Mesenchymal stem cell (in vitro differentiated cells and primary cell): ENCODE data around the gene TNFRSF6B.

Source experiments
- DNase-seq: peaks from one replicate; pipeline ENCODE4 v3.0.0-alpha.2; 2013
- H2AFZ ChIP-seq: one replicate; pipeline ENCODE4 v1.6.1; 2013; ENCODE audit warnings: low read depth, mild to moderate bottlenecking, control low read depth, inconsistent platforms, low read length, moderate library complexity
- H2AK5ac ChIP-seq: 2 replicates; pipeline ENCODE4 v1.6.1; 2013; ENCODE audit warnings: low read length, moderate library complexity, mild to moderate bottlenecking, inconsistent platforms; ENCODE audit not compliant: severe bottlenecking
- H2BK120ac ChIP-seq: one replicate; pipeline ENCODE4 v1.6.1; 2013; ENCODE audit warnings: low read depth, mild to moderate bottlenecking, inconsistent platforms, low read length, moderate library complexity
- H2BK12ac ChIP-seq, 2 experiments: one replicate each; pipeline ENCODE4 v1.6.1; 2013; ENCODE audit warnings: inconsistent platforms in 2 of 2, low read length in 2 of 2, mild to moderate bottlenecking in 2 of 2, moderate library complexity in 2 of 2, control low read depth in 1 of 2
- H2BK15ac ChIP-seq: one replicate; pipeline ENCODE4 v1.6.1; 2013; ENCODE audit warnings: mild to moderate bottlenecking, low read depth, inconsistent platforms; ENCODE audit not compliant: poor library complexity, severe bottlenecking
- H2BK5ac ChIP-seq: 2 replicates; pipeline ENCODE4 v1.6.1; 2013; ENCODE audit warnings: low read depth, mild to moderate bottlenecking, low read length, control low read depth, inconsistent platforms; ENCODE audit not compliant: poor library complexity, severe bottlenecking
- H3K14ac ChIP-seq, 2 experiments: one replicate each; pipeline ENCODE4 v1.6.1; 2013; ENCODE audit warnings: inconsistent platforms in 2 of 2, low read length in 2 of 2, control low read depth in 1 of 2, mild to moderate bottlenecking in 1 of 2, moderate library complexity in 1 of 2
- H3K18ac ChIP-seq, 2 experiments: one replicate each; pipeline ENCODE4 v1.6.1; 2013; ENCODE audit warnings: inconsistent platforms in 2 of 2, low read length in 2 of 2, control low read depth in 1 of 2, low read depth in 1 of 2, mild to moderate bottlenecking in 1 of 2
- H3K23ac ChIP-seq, 2 experiments: one replicate each; pipeline ENCODE4 v1.6.1; 2013; ENCODE audit warnings: inconsistent platforms in 2 of 2, low read length in 2 of 2, mild to moderate bottlenecking in 2 of 2, moderate library complexity in 2 of 2, control low read depth in 1 of 2
- H3K27ac ChIP-seq: 2 replicates; pipeline ENCODE4 v1.5.1; 2013; ENCODE audit warnings: mild to moderate bottlenecking, moderate library complexity, low read length, control low read depth, inconsistent platforms; ENCODE audit not compliant: poor library complexity, severe bottlenecking
- H3K27me3 ChIP-seq, 2 experiments: 2 replicates each; pipeline versions ENCODE4 v1.6.1 to v1.7.0; 2013; ENCODE audit warnings: low read length in 2 of 2, mild to moderate bottlenecking in 2 of 2, moderate library complexity in 2 of 2, control low read depth in 1 of 2, inconsistent platforms in 1 of 2; ENCODE audit not compliant: control insufficient read depth in 1 of 2, insufficient read depth in 1 of 2
- H3K36me3 ChIP-seq, 2 experiments: 2 replicates each; pipeline versions ENCODE4 v1.6.1 to v1.7.0; 2013; ENCODE audit warnings: low read length in 2 of 2, control low read depth in 1 of 2, inconsistent platforms in 1 of 2, low read depth in 1 of 2, mild to moderate bottlenecking in 1 of 2; ENCODE audit not compliant: insufficient read depth in 2 of 2, control insufficient read depth in 1 of 2
- H3K4ac ChIP-seq, 2 experiments: one replicate each; pipeline ENCODE4 v1.6.1; 2013; ENCODE audit warnings: inconsistent platforms in 2 of 2, low read length in 2 of 2, mild to moderate bottlenecking in 2 of 2, moderate library complexity in 2 of 2, control low read depth in 1 of 2, low read depth in 1 of 2
- H3K4me1 ChIP-seq: 2 replicates; pipeline ENCODE4 v1.6.1; 2013; ENCODE audit warnings: low read depth, low read length, control low read depth; ENCODE audit not compliant: control insufficient read depth, insufficient read depth
- H3K4me2 ChIP-seq: 2 replicates; pipeline ENCODE4 v1.6.1; 2013; ENCODE audit warnings: low read length, mild to moderate bottlenecking, inconsistent platforms; ENCODE audit not compliant: poor library complexity, severe bottlenecking
- H3K4me3 ChIP-seq, 2 experiments: 2 replicates each; pipeline versions ENCODE4 v1.5.1 to v1.7.0; 2013; ENCODE audit warnings: low read length in 2 of 2, mild to moderate bottlenecking in 2 of 2, control low read depth in 1 of 2, low read depth in 1 of 2; ENCODE audit not compliant: insufficient read depth in 1 of 2
- H3K79me1 ChIP-seq: replicated peaks from 2 replicates; pipeline ENCODE4 v1.6.1; 2013; ENCODE audit warnings: mild to moderate bottlenecking, control low read depth, low read length, inconsistent platforms; ENCODE audit not compliant: poor library complexity, severe bottlenecking
- H3K9ac ChIP-seq: 2 replicates; pipeline ENCODE4 v1.7.0; 2013; ENCODE audit warnings: mild to moderate bottlenecking, low read length, moderate library complexity
- H3K9me3 ChIP-seq: 2 replicates; pipeline ENCODE4 v1.7.0; 2013; ENCODE audit warnings: mild to moderate bottlenecking, low read length; ENCODE audit not compliant: control insufficient read depth
- H4K8ac ChIP-seq: one replicate; pipeline ENCODE4 v1.6.1; 2013; ENCODE audit warnings: inconsistent platforms, mild to moderate bottlenecking, low read length, moderate library complexity
- H4K91ac ChIP-seq: one replicate; pipeline ENCODE4 v1.6.1; 2013; ENCODE audit warnings: mild to moderate bottlenecking, low read length, inconsistent platforms
- WGBS: methylation state at CpG from one replicate; pipeline ENCODE4 v1.1.7; 2013; ENCODE audit warnings: mixed read lengths; 5-methylcytosine and 5-hydroxymethylcytosine counted together

TNFRSF6B gene

GRCh38 chr20:63653974-63654668 lies 42.3 kb upstream of the TNFRSF6B start:
- Histone ChIP-seq H2BK12ac (peak overlapping the region in 1 of 2 experiments; percentile 88), H3K4me2 (no peak overlapping the region), H3K27ac (no peak overlapping the region), H2BK15ac (no peak overlapping the region), H3K79me1 (no peaks in the 10 kb centered on the region), H2AK5ac (no peak overlapping the region), H4K8ac (no peak overlapping the region), H3K14ac (peak overlapping the region in 1 of 2 experiments; percentile 7), H3K4me1 (peaks cover 37% of the 10 kb centered on the region), H3K4ac (peak overlapping the region in 1 of 2 experiments; percentile 72), H4K91ac (no peak overlapping the region), H3K23ac (peak overlapping the region in 1 of 2 experiments; percentile 61), H3K36me3 (no peaks in the 10 kb centered on the region), H3K9me3 (no peaks in the 10 kb centered on the region), H2BK5ac (no peak overlapping the region), H3K27me3 (peaks cover 0 to 19% of the 10 kb centered on the region in 2 experiments), H2AFZ (no peak overlapping the region), H3K9ac (no peak overlapping the region), H3K18ac (peak overlapping the region in 1 of 2 experiments; percentile 95), H3K4me3 (no peak overlapping the region), H2BK120ac (no peak overlapping the region)
- 63% methylated on average over 13 of the region's 15 CpGs for WGBS
- no peak for DNase-seq

- no peak for DNase-seq
- no peak overlapping the region for H2BK5ac ChIP-seq
- H3K4me3 ChIP-seq = no peak overlapping the region
- H4K8ac ChIP-seq = no peak overlapping the region
- no peak overlapping the region for H4K91ac ChIP-seq
- no peaks in the 10 kb centered on the region for H3K9me3 ChIP-seq
- peaks cover 5% of the 10 kb centered on the region for H3K79me1 ChIP-seq
- 91% methylated on average over 4 of the region's 4 CpGs for WGBS
- no peak overlapping the region for H3K4ac ChIP-seq
- no peak overlapping the region for H2AFZ ChIP-seq
- H3K27me3 ChIP-seq = peaks cover 0 to 19% of the 10 kb centered on the region in 2 experiments
- no peak overlapping the region for H3K4me2 ChIP-seq
- no peak overlapping the region for H3K18ac ChIP-seq
- no peak overlapping the region for H3K23ac ChIP-seq
- H3K9ac ChIP-seq = no peak overlapping the region
- no peak overlapping the region for H2AK5ac ChIP-seq
- H3K14ac ChIP-seq = no peak overlapping the region
- no peak overlapping the region for H2BK12ac ChIP-seq
- peaks cover 41% of the 10 kb centered on the region for H3K4me1 ChIP-seq
- H2BK120ac ChIP-seq = no peak overlapping the region
- no peak overlapping the region for H2BK15ac ChIP-seq
- H3K27ac ChIP-seq = no peak overlapping the region
- peaks cover 0 to under 1% of the 10 kb centered on the region in 2 experiments for H3K36me3 ChIP-seq
These were observed 41.2 kb upstream of the TNFRSF6B start for GRCh38 chr20:63655249-63655648.

GRCh38 chr20:63656451-63656850 lies 40.0 kb upstream of the TNFRSF6B start:
- no peak overlapping the region for H3K4me3 ChIP-seq
- H3K14ac ChIP-seq = no peak overlapping the region
- H3K9me3 ChIP-seq = no peaks in the 10 kb centered on the region
- no peak overlapping the region for H2AFZ ChIP-seq
- H3K79me1 ChIP-seq = peaks cover 14% of the 10 kb centered on the region
- H3K4me1 ChIP-seq = peaks cover 38% of the 10 kb centered on the region
- peaks cover 10 to 13% of the 10 kb centered on the region in 2 experiments for H3K36me3 ChIP-seq
- no peak overlapping the region for H3K9ac ChIP-seq
- H3K27ac ChIP-seq = no peak overlapping the region
- no peak overlapping the region for H2BK5ac ChIP-seq
- no peak overlapping the region for H3K23ac ChIP-seq
- H4K8ac ChIP-seq = no peak overlapping the region
- no peak overlapping the region for H2BK120ac ChIP-seq
- H2BK15ac ChIP-seq = no peak overlapping the region
- peaks cover 0 to 15% of the 10 kb centered on the region in 2 experiments for H3K27me3 ChIP-seq
- H3K4ac ChIP-seq = no peak overlapping the region
- no peak overlapping the region for H2AK5ac ChIP-seq
- H2BK12ac ChIP-seq = no peak overlapping the region
- no peak overlapping the region for H4K91ac ChIP-seq
- 90% methylated on average over 3 of the region's 3 CpGs for WGBS
- DNase-seq = no peak
- H3K4me2 ChIP-seq = no peak overlapping the region
- no peak overlapping the region for H3K18ac ChIP-seq

GRCh38 chr20:63657260-63657936 lies 39.1 kb upstream of the TNFRSF6B start:
- Histone ChIP-seq H4K91ac (peak overlapping the region; percentile 64), H2BK120ac (peak overlapping the region; percentile 21), H2AK5ac (no peak overlapping the region), H3K79me1 (peaks cover 22% of the 10 kb centered on the region), H3K4me1 (peaks cover 30% of the 10 kb centered on the region), H3K27me3 (peaks cover 0 to 7% of the 10 kb centered on the region in 2 experiments), H3K9ac (peak overlapping the region; percentile 97), H3K4me2 (no peak overlapping the region), H3K27ac (no peak overlapping the region), H3K9me3 (no peaks in the 10 kb centered on the region), H3K36me3 (peaks cover 19 to 22% of the 10 kb centered on the region in 2 experiments), H3K4me3 (peak overlapping the region in 1 of 2 experiments; percentile 94), H3K23ac (no peak overlapping the region), H2BK15ac (no peak overlapping the region), H3K18ac (peak overlapping the region in 1 of 2 experiments; percentile 74), H2BK12ac (peak overlapping the region in 1 of 2 experiments; percentile 58), H2BK5ac (no peak overlapping the region), H3K4ac (peak overlapping the region; percentile 83 to 90), H3K14ac (no peak overlapping the region), H2AFZ (peak overlapping the region; percentile 94), H4K8ac (peak overlapping the region; percentile 97)
- 86% methylated on average over 31 of the region's 31 CpGs for WGBS
- no peak for DNase-seq
